Progenitor cell of endocrine pancreas (in vitro differentiated cells): ENCODE data around the gene RALGDS. TPM values are rescaled to one million over a fixed set of nuclear protein-coding genes. Genes with fewer than 3 reads are reported as not detected.
A peak's percentile ranks its signal among the peaks of the same experiment; 100 is the strongest.

Experiments
- DNase-seq: peaks from one replicate; pipeline ENCODE4 v3.0.0; 2021; ENCODE audit warnings: low spot score; ENCODE audit not compliant: unreplicated experiment
- H3K27ac Mint-ChIP-seq: 2 replicates; pipeline ENCODE4 v1.8.0; 2021; ENCODE audit warnings: mild to moderate bottlenecking, moderate library complexity, mixed read lengths
- H3K27me3 Mint-ChIP-seq: 2 replicates; pipeline ENCODE4 v1.8.0; 2021; ENCODE audit warnings: mixed read lengths
- H3K36me3 Mint-ChIP-seq: 2 replicates; pipeline ENCODE4 v1.8.0; 2022; ENCODE audit warnings: mixed read lengths; ENCODE audit not compliant: insufficient read depth
- H3K4me1 Mint-ChIP-seq: 2 replicates; pipeline ENCODE4 v1.8.0; 2021; ENCODE audit warnings: low read depth, mixed read lengths
- H3K4me3 Mint-ChIP-seq: 2 replicates; pipeline ENCODE4 v1.8.0; 2021; ENCODE audit warnings: low read depth, mild to moderate bottlenecking, moderate library complexity, mixed read lengths
- H3K9me3 Mint-ChIP-seq: 2 replicates; pipeline ENCODE4 v1.8.0; 2021; ENCODE audit warnings: low read depth, mixed read lengths
- CTCF ChIP-seq: fragments of 200-600 bp; sonication (generic); IDR thresholded peaks from one replicate; pipeline ENCODE4 v1.5.0; 2021; ENCODE audit warnings: antibody characterized with exemption, mild to moderate bottlenecking; ENCODE audit not compliant: unreplicated experiment
- total RNA-seq: library from RNA; stranded (reverse); gene quantifications from 2 replicates; pipeline ENCODE4 v1.2.1, GENCODE V29; 2021

Gene RALGDS
- total RNA-seq, 1 donor from 2014 or later, result 84.6 TPM

- Mint-ChIP-seq H3K4me3 (no peak overlapping the region), H3K9me3 (no peaks in the 10 kb centered on the region), H3K27me3 (no peaks in the 10 kb centered on the region), H3K27ac (peak overlapping the region; percentile 48), H3K36me3 (peaks cover 25% of the 10 kb centered on the region), H3K4me1 (no peaks in the 10 kb centered on the region)
- TF ChIP-seq CTCF, result peak; percentile 91
- DNase-seq, result peak; percentile 76
Observed at GRCh38 chr9:133103183-133103986, 17.7 kb downstream of the RALGDS start.

- TF ChIP-seq CTCF, result no peak
- H3K9me3 Mint-ChIP-seq, result no peaks in the 10 kb centered on the region
- peaks cover 33% of the 10 kb centered on the region for H3K36me3 Mint-ChIP-seq
- H3K27me3 Mint-ChIP-seq, result no peaks in the 10 kb centered on the region
- no peak overlapping the region for H3K4me3 Mint-ChIP-seq
- DNase-seq, result no peak
- H3K27ac Mint-ChIP-seq, result peak overlapping the region; percentile 48
- H3K4me1 Mint-ChIP-seq, result no peaks in the 10 kb centered on the region
Observed at GRCh38 chr9:133102190-133103021, 18.6 kb downstream of the RALGDS start.

GRCh38 chr9:133101356-133102189 is 19.5 kb downstream of the RALGDS start:
- Mint-ChIP-seq H3K4me1 (no peaks in the 10 kb centered on the region), H3K27me3 (no peaks in the 10 kb centered on the region), H3K27ac (peak overlapping the region; percentile 49), H3K36me3 (peaks cover 40% of the 10 kb centered on the region), H3K4me3 (no peak overlapping the region), H3K9me3 (peaks cover 1% of the 10 kb centered on the region)
- DNase-seq, result no peak
- no peak for TF ChIP-seq CTCF

GRCh38 chr9:133100506-133101355 is 20.3 kb downstream of the RALGDS start:
- Mint-ChIP-seq H3K36me3 (peaks cover 46% of the 10 kb centered on the region), H3K27me3 (no peaks in the 10 kb centered on the region), H3K4me3 (no peak overlapping the region), H3K9me3 (peaks cover 10% of the 10 kb centered on the region), H3K4me1 (no peaks in the 10 kb centered on the region), H3K27ac (peak overlapping the region; percentile 49)
- no peak for TF ChIP-seq CTCF
- DNase-seq, result no peak
